ENCODE results near the gene TADA3.

Gene TADA3

GRCh38 chr3:9749296-9749644 lies 43.0 kb downstream of the TADA3 start:
- Histone ChIP-seq H3K4me1 (ENCODE audit: control insufficient read depth, insufficient read depth, low read length) (peaks cover 29% of the 10 kb centered on the region), H3K4me3 (ENCODE audit: low read length) (peak overlapping the region; percentile 82), H3K4me2 (ENCODE audit: low read length) (peak overlapping the region; percentile 94), H3K27me3 (ENCODE audit: control insufficient read depth, insufficient read depth, low read length) (no peaks in the 10 kb centered on the region), H3K36me3 (ENCODE audit: insufficient read depth, low read length) (peaks cover 54% of the 10 kb centered on the region), H3K9ac (ENCODE audit: low read depth, low read length) (peak overlapping the region; percentile 81), H3K9me3 (replicated peaks; ENCODE audit: low read length) (no peaks in the 10 kb centered on the region)

GRCh38 chr3:9748031-9748430 lies 44.2 kb downstream of the TADA3 start:
- Histone ChIP-seq H3K9ac (ENCODE audit: low read depth, low read length) (no peak overlapping the region), H3K36me3 (ENCODE audit: insufficient read depth, low read length) (peaks cover 67% of the 10 kb centered on the region), H3K9me3 (replicated peaks; ENCODE audit: low read length) (no peaks in the 10 kb centered on the region)

GRCh38 chr3:9747267-9747666 lies 45.0 kb downstream of the TADA3 start:
- Histone ChIP-seq H3K27me3 (ENCODE audit: control insufficient read depth, insufficient read depth, low read length) (no peaks in the 10 kb centered on the region), H3K4me1 (ENCODE audit: control insufficient read depth, insufficient read depth, low read length) (peaks cover 29% of the 10 kb centered on the region), H3K4me2 (ENCODE audit: low read length) (no peak overlapping the region), H3K4me3 (ENCODE audit: low read length) (no peak overlapping the region), H3K36me3 (ENCODE audit: insufficient read depth, low read length) (peaks cover 74% of the 10 kb centered on the region), H3K9ac (ENCODE audit: low read depth, low read length) (no peak overlapping the region), H3K9me3 (replicated peaks; ENCODE audit: low read length) (no peaks in the 10 kb centered on the region)

More at GRCh38 chr3:9748031-9748430, 44.2 kb downstream of the TADA3 start:
- Histone ChIP-seq H3K4me3 (ENCODE audit: low read length) (no peak overlapping the region), H3K4me2 (ENCODE audit: low read length) (no peak overlapping the region), H3K27me3 (ENCODE audit: control insufficient read depth, insufficient read depth, low read length) (no peaks in the 10 kb centered on the region), H3K4me1 (ENCODE audit: control insufficient read depth, insufficient read depth, low read length) (peaks cover 29% of the 10 kb centered on the region)

GRCh38 chr3:9746330-9746729 lies 45.9 kb downstream of the TADA3 start:
- H3K36me3 ChIP-seq (ENCODE audit: insufficient read depth, low read length): peaks cover 74% of the 10 kb centered on the region
- no peak overlapping the region for H3K4me3 ChIP-seq (ENCODE audit: low read length)
- H3K9ac ChIP-seq (ENCODE audit: low read depth, low read length): no peak overlapping the region
- no peaks in the 10 kb centered on the region for H3K9me3 ChIP-seq (replicated peaks; ENCODE audit: low read length)
- H3K4me2 ChIP-seq (ENCODE audit: low read length): no peak overlapping the region
- H3K4me1 ChIP-seq (ENCODE audit: control insufficient read depth, insufficient read depth, low read length): peaks cover 29% of the 10 kb centered on the region
- H3K27me3 ChIP-seq (ENCODE audit: control insufficient read depth, insufficient read depth, low read length): no peaks in the 10 kb centered on the region

GRCh38 chr3:9745521-9745920 lies 46.8 kb downstream of the TADA3 start:
- Histone ChIP-seq H3K36me3 (ENCODE audit: insufficient read depth, low read length) (peaks cover 78% of the 10 kb centered on the region), H3K27me3 (ENCODE audit: control insufficient read depth, insufficient read depth, low read length) (no peaks in the 10 kb centered on the region), H3K9me3 (replicated peaks; ENCODE audit: low read length) (no peaks in the 10 kb centered on the region), H3K9ac (ENCODE audit: low read depth, low read length) (no peak overlapping the region), H3K4me3 (ENCODE audit: low read length) (no peak overlapping the region), H3K4me1 (ENCODE audit: control insufficient read depth, insufficient read depth, low read length) (peaks cover 24% of the 10 kb centered on the region), H3K4me2 (ENCODE audit: low read length) (no peak overlapping the region)

- Histone ChIP-seq H3K9me3 (replicated peaks; ENCODE audit: low read length) (no peaks in the 10 kb centered on the region), H3K27me3 (ENCODE audit: control insufficient read depth, insufficient read depth, low read length) (no peaks in the 10 kb centered on the region), H3K9ac (ENCODE audit: low read depth, low read length) (no peak overlapping the region), H3K4me2 (ENCODE audit: low read length) (no peak overlapping the region), H3K4me1 (ENCODE audit: control insufficient read depth, insufficient read depth, low read length) (peaks cover 17% of the 10 kb centered on the region), H3K4me3 (ENCODE audit: low read length) (no peak overlapping the region), H3K36me3 (ENCODE audit: insufficient read depth, low read length) (peaks cover 92% of the 10 kb centered on the region)
Observed at GRCh38 chr3:9744162-9744561, 48.1 kb downstream of the TADA3 start.

- Histone ChIP-seq H3K4me2 (ENCODE audit: low read length) (no peak overlapping the region), H3K36me3 (ENCODE audit: insufficient read depth, low read length) (peaks cover 96% of the 10 kb centered on the region), H3K4me3 (ENCODE audit: low read length) (no peak overlapping the region), H3K4me1 (ENCODE audit: control insufficient read depth, insufficient read depth, low read length) (peaks cover 15% of the 10 kb centered on the region), H3K9ac (ENCODE audit: low read depth, low read length) (no peak overlapping the region), H3K27me3 (ENCODE audit: control insufficient read depth, insufficient read depth, low read length) (no peaks in the 10 kb centered on the region), H3K9me3 (replicated peaks; ENCODE audit: low read length) (no peaks in the 10 kb centered on the region)
Observed at GRCh38 chr3:9743548-9743947, 48.7 kb downstream of the TADA3 start.

GRCh38 chr3:9742560-9742959 lies 49.7 kb downstream of the TADA3 start:
- H3K9me3 ChIP-seq (replicated peaks; ENCODE audit: low read length): no peaks in the 10 kb centered on the region

GRCh38 chr3:9739181-9739580 lies 53.1 kb downstream of the TADA3 start:
- H3K4me1 ChIP-seq (ENCODE audit: control insufficient read depth, insufficient read depth, low read length): no peaks in the 10 kb centered on the region
- H3K4me3 ChIP-seq (ENCODE audit: low read length): no peak overlapping the region
- no peak overlapping the region for H3K4me2 ChIP-seq (ENCODE audit: low read length)
- H3K9me3 ChIP-seq (replicated peaks; ENCODE audit: low read length): no peaks in the 10 kb centered on the region
- H3K9ac ChIP-seq (ENCODE audit: low read depth, low read length): no peak overlapping the region
- no peaks in the 10 kb centered on the region for H3K27me3 ChIP-seq (ENCODE audit: control insufficient read depth, insufficient read depth, low read length)
- peaks cover 93% of the 10 kb centered on the region for H3K36me3 ChIP-seq (ENCODE audit: insufficient read depth, low read length)

More at GRCh38 chr3:9742560-9742959, 49.7 kb downstream of the TADA3 start:
- H3K4me2 ChIP-seq (ENCODE audit: low read length): no peak overlapping the region
- H3K4me3 ChIP-seq (ENCODE audit: low read length): no peak overlapping the region
- peaks cover 98% of the 10 kb centered on the region for H3K36me3 ChIP-seq (ENCODE audit: insufficient read depth, low read length)
- no peaks in the 10 kb centered on the region for H3K27me3 ChIP-seq (ENCODE audit: control insufficient read depth, insufficient read depth, low read length)
- no peak overlapping the region for H3K9ac ChIP-seq (ENCODE audit: low read depth, low read length)
- H3K4me1 ChIP-seq (ENCODE audit: control insufficient read depth, insufficient read depth, low read length): peaks cover 15% of the 10 kb centered on the region

GRCh38 chr3:9736831-9737230 lies 55.4 kb downstream of the TADA3 start:
- peaks cover 74% of the 10 kb centered on the region for H3K36me3 ChIP-seq (ENCODE audit: insufficient read depth, low read length)
- no peak overlapping the region for H3K4me3 ChIP-seq (ENCODE audit: low read length)
- no peaks in the 10 kb centered on the region for H3K9me3 ChIP-seq (replicated peaks; ENCODE audit: low read length)
- no peak overlapping the region for H3K9ac ChIP-seq (ENCODE audit: low read depth, low read length)
- no peaks in the 10 kb centered on the region for H3K27me3 ChIP-seq (ENCODE audit: control insufficient read depth, insufficient read depth, low read length)
- no peak overlapping the region for H3K4me2 ChIP-seq (ENCODE audit: low read length)
- peaks cover 15% of the 10 kb centered on the region for H3K4me1 ChIP-seq (ENCODE audit: control insufficient read depth, insufficient read depth, low read length)

- H3K9ac ChIP-seq (ENCODE audit: low read depth, low read length): peak overlapping the region; percentile 99
- no peaks in the 10 kb centered on the region for H3K9me3 ChIP-seq (replicated peaks; ENCODE audit: low read length)
- H3K4me3 ChIP-seq (ENCODE audit: low read length): peak overlapping the region; percentile 93
- no peaks in the 10 kb centered on the region for H3K27me3 ChIP-seq (ENCODE audit: control insufficient read depth, insufficient read depth, low read length)
- H3K36me3 ChIP-seq (ENCODE audit: insufficient read depth, low read length): peaks cover 35% of the 10 kb centered on the region
- peaks cover 22% of the 10 kb centered on the region for H3K4me1 ChIP-seq (ENCODE audit: control insufficient read depth, insufficient read depth, low read length)
- peak overlapping the region; percentile 99 for H3K4me2 ChIP-seq (ENCODE audit: low read length)
Observed at GRCh38 chr3:9732740-9733115, 59.5 kb downstream of the TADA3 start.

- peak overlapping the region; percentile 99 for H3K4me2 ChIP-seq (ENCODE audit: low read length)
- no peaks in the 10 kb centered on the region for H3K27me3 ChIP-seq (ENCODE audit: control insufficient read depth, insufficient read depth, low read length)
- H3K4me1 ChIP-seq (ENCODE audit: control insufficient read depth, insufficient read depth, low read length): peaks cover 26% of the 10 kb centered on the region
- peak overlapping the region; percentile 99 for H3K9ac ChIP-seq (ENCODE audit: low read depth, low read length)
- H3K9me3 ChIP-seq (replicated peaks; ENCODE audit: low read length): no peaks in the 10 kb centered on the region
- H3K4me3 ChIP-seq (ENCODE audit: low read length): peak overlapping the region; percentile 93
- H3K36me3 ChIP-seq (ENCODE audit: insufficient read depth, low read length): peaks cover 29% of the 10 kb centered on the region
Observed at GRCh38 chr3:9732080-9732739, 60.1 kb downstream of the TADA3 start.
